ENCODE measurements around the gene NEK1. TPM values are rescaled to one million over a fixed set of nuclear protein-coding genes. Genes with fewer than 3 reads are reported as not detected.

The NEK1 gene
- total and polyA plus RNA-seq, 2 of the 4 experiments (the other 2 are of a cell fraction) = 3.3 to 3.9 TPM

GRCh38 chr4:169362607-169363006, 249.8 kb downstream of the NEK1 start:
- CTCF ChIA-PET = interaction anchor here (0.6 to 0.9 kb wide), 2 partner anchors 123 to 213 kb away, joined by 3 to 4 read pairs; no protein-coding TSS in a partner anchor
- H4K91ac ChIP-seq (ENCODE audit: insufficient read depth, low read depth, low read length) = no peak overlapping the region
- no peak overlapping the region; the same call in 1 of the 2 replicates for H3K4ac ChIP-seq (ENCODE audit: low read depth, low read length)
- no peak overlapping the region for H3K18ac ChIP-seq (ENCODE audit: low read depth, low read length)
- H3K9me1 ChIP-seq (ENCODE audit: insufficient read depth, low read length) = no peaks in the 10 kb centered on the region
- no peak overlapping the region for H4K5ac ChIP-seq (ENCODE audit: low read depth, low read length)
- POLR2A ChIA-PET (ENCODE audit: unreplicated experiment) = no interaction called here
- H2AK9ac ChIP-seq (replicated peaks; ENCODE audit: low read depth, low read length, poor library complexity) = no peak overlapping the region
- H3K4me2 ChIP-seq (ENCODE audit: low read depth, low read length) = no peak overlapping the region
- no peak overlapping the region for H3K4me3 ChIP-seq (ENCODE audit: insufficient read depth, low read depth, low read length)
- H3K56ac ChIP-seq (ENCODE audit: extremely low read depth, insufficient read depth, low read length) = no peak overlapping the region
- H4K8ac ChIP-seq (ENCODE audit: low read depth in 2 of 2, low read length in 2 of 2) = no peak overlapping the region
- no peak overlapping the region for H3K27ac ChIP-seq (ENCODE audit: insufficient read depth, low read length)
- no peak overlapping the region for H2BK5ac ChIP-seq (ENCODE audit: low read depth, low read length, poor library complexity, severe bottlenecking)
- WGBS, 2 experiments (ENCODE audit: extremely low coverage in 2 of 2, insufficient read length in 1 of 2) = 100% methylated on average over 3 of the region's 6 CpGs; no CpG with 5 or more reads in 1 of the 2 experiments
- in situ Hi-C loops (cut with MboI; ENCODE audit: low sequenced_read_pairs) (no loop called here), intact Hi-C loops (cut with micrococcal nuclease) (no loop called here), dilution Hi-C loops (cut with HindIII; ENCODE audit: low sequenced_read_pairs, unreplicated experiment) (no loop called here)
- H3K9ac ChIP-seq (ENCODE audit: low read depth, low read length) = no peak overlapping the region
- H2BK20ac ChIP-seq (ENCODE audit: low read depth, low read length) = no peak overlapping the region
- H3K79me1 ChIP-seq (ENCODE audit: low read depth in 1 of 2, low read length in 2 of 2) = no peaks in the 10 kb centered on the region
- H3K23ac ChIP-seq (ENCODE audit: low read depth, low read length) = no peak overlapping the region
- peaks cover 7% of the 10 kb centered on the region for H3K9me3 ChIP-seq (ENCODE audit: control insufficient read depth, insufficient read depth, low read length)
- no peak overlapping the region; the same call in 2 of the 3 replicates for H2BK15ac ChIP-seq (ENCODE audit: low read depth, low read length)
- TF ChIP-seq POLR2A (IDR thresholded peaks at IDR 0.05; ENCODE audit: low read depth, low read length) = no peak
- TF ChIP-seq MAFK (IDR thresholded peaks at IDR 0.05; ENCODE audit: low read depth, low read length) = no peak
- no peak for TF ChIP-seq ELK1 (IDR thresholded peaks at IDR 0.05; ENCODE audit: borderline replicate concordance, low read depth, low read length)
- no peak for TF ChIP-seq MAZ (IDR thresholded peaks at IDR 0.05; ENCODE audit: borderline replicate concordance, low read depth, low read length)
- TF ChIP-seq RFX5 (IDR thresholded peaks at IDR 0.05; ENCODE audit: low read depth, low read length) = no peak
- TF ChIP-seq CEBPB (IDR thresholded peaks at IDR 0.05; ENCODE audit: low read depth, low read length) = no peak
- no peak for TF ChIP-seq CHD1 (IDR thresholded peaks at IDR 0.05; ENCODE audit: low read depth, low read length)
- TF ChIP-seq MXI1 (IDR thresholded peaks at IDR 0.05; ENCODE audit: borderline replicate concordance, low read depth, low read length) = no peak
- no peak for TF ChIP-seq FOS (IDR thresholded peaks at IDR 0.05; ENCODE audit: low read depth, low read length)
- TF ChIP-seq, protein P1, sequence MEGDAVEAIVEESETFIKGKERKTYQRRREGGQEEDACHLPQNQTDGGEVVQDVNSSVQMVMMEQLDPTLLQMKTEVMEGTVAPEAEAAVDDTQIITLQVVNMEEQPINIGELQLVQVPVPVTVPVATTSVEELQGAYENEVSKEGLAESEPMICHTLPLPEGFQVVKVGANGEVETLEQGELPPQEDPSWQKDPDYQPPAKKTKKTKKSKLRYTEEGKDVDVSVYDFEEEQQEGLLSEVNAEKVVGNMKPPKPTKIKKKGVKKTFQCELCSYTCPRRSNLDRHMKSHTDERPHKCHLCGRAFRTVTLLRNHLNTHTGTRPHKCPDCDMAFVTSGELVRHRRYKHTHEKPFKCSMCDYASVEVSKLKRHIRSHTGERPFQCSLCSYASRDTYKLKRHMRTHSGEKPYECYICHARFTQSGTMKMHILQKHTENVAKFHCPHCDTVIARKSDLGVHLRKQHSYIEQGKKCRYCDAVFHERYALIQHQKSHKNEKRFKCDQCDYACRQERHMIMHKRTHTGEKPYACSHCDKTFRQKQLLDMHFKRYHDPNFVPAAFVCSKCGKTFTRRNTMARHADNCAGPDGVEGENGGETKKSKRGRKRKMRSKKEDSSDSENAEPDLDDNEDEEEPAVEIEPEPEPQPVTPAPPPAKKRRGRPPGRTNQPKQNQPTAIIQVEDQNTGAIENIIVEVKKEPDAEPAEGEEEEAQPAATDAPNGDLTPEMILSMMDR (conservative IDR thresholded peaks at IDR 0.05; ENCODE audit: low read depth, low read length) = no peak
- TF ChIP-seq RCOR1 (IDR thresholded peaks at IDR 0.05; ENCODE audit: insufficient replicate concordance, low read length) = no peak
- TF ChIP-seq USF2 (IDR thresholded peaks at IDR 0.05; ENCODE audit: low read depth, low read length) = no peak
- TF ChIP-seq NFE2L2 (IDR thresholded peaks at IDR 0.05; ENCODE audit: low read depth, low read length) = no peak
- TF ChIP-seq SMC3 (IDR thresholded peaks at IDR 0.05; ENCODE audit: low read depth, low read length) = no peak
- no peak for TF ChIP-seq BHLHE40 (IDR thresholded peaks at IDR 0.05; ENCODE audit: low read depth, low read length)
- no TSS peak for BruUV-seq (replicated peaks)
- H2AFZ ChIP-seq (replicated peaks; ENCODE audit: low read length, poor library complexity) = no peak overlapping the region
- H3K4me1 ChIP-seq (ENCODE audit: control insufficient read depth, insufficient read depth, low read length) = no peaks in the 10 kb centered on the region
- no peaks in the 10 kb centered on the region for H3K27me3 ChIP-seq (ENCODE audit: control insufficient read depth, insufficient read depth, low read length)
- DNase-seq (no peak), ATAC-seq (ENCODE audit: low read depth) (no peak)
- H3K14ac ChIP-seq (replicated peaks; ENCODE audit: low read depth, low read length) = no peak overlapping the region
- H2AK5ac ChIP-seq (ENCODE audit: low read depth, low read length) = no peak overlapping the region
- H3K36me3 ChIP-seq (ENCODE audit: control insufficient read depth, insufficient read depth, low read length) = no peaks in the 10 kb centered on the region
- no peak overlapping the region for H2BK120ac ChIP-seq (ENCODE audit: low read depth, low read length)
- H4K20me1 ChIP-seq (ENCODE audit: insufficient read depth, low read length) = no peaks in the 10 kb centered on the region

Measured in IMR-90 (cell line).